Muscle layer of colon (tissue), 2 donors: ENCODE results near the gene WFDC2.

Source experiments
- H3K27ac ChIP-seq: one replicate; pipeline ENCODE4 v1.7.0; 2013; ENCODE audit warnings: low read depth, mild to moderate bottlenecking, low read length, moderate library complexity
- H3K27me3 ChIP-seq, 2 donors: one replicate each; pipeline ENCODE4 v1.7.0; 2013; ENCODE audit warnings: low read length in 2 of 2, mild to moderate bottlenecking in 2 of 2; ENCODE audit not compliant: insufficient read depth in 2 of 2, control insufficient read depth in 1 of 2
- H3K36me3 ChIP-seq: one replicate; pipeline ENCODE4 v1.7.0; 2013; ENCODE audit warnings: mild to moderate bottlenecking, low read length; ENCODE audit not compliant: insufficient read depth
- H3K4me1 ChIP-seq: one replicate; pipeline ENCODE4 v1.7.0; 2013; ENCODE audit warnings: mild to moderate bottlenecking, low read length; ENCODE audit not compliant: insufficient read depth
- H3K4me3 ChIP-seq, 2 donors: one replicate each; pipeline ENCODE4 v1.7.0; 2013; ENCODE audit warnings: low read length in 2 of 2, low read depth in 1 of 2, mild to moderate bottlenecking in 1 of 2, moderate library complexity in 1 of 2
- H3K9ac ChIP-seq: one replicate; pipeline ENCODE4 v1.7.0; 2013; ENCODE audit warnings: low read length
- H3K9me3 ChIP-seq: one replicate; pipeline ENCODE4 v1.7.0; 2013; ENCODE audit warnings: mild to moderate bottlenecking, low read length
- donor health status: abdominal sarcoma.
- donor health status: Adenocarcinoma of cecum.

The WFDC2 gene

DNA sequence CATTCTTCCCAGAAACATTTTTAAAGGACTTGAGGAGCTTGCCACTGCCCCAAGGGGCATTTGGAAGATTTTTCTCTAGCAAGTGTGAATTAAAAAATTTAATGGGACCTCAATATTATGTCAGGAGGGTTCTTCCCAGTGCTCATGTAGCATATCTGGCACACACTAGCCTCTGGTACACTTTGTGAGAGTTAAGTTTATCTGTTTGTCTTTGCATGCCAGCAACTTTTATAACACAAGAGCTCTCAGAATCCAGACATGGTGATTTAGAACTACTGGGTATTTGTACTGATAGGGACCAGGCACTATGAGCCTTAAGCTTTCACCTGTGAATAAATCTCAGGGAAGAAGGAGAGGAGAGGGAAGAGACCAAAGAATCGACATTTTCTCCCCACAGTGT lies 33.0 kb downstream of the WFDC2 start:
- no peak overlapping the region for H3K27ac ChIP-seq
- H3K9ac ChIP-seq, result no peak overlapping the region
- H3K4me3 ChIP-seq, result no peak overlapping the region
- H3K27me3 ChIP-seq, result no peaks in the 10 kb centered on the region
- H3K36me3 ChIP-seq, result no peaks in the 10 kb centered on the region
- no peaks in the 10 kb centered on the region for H3K9me3 ChIP-seq
- peaks cover 4% of the 10 kb centered on the region for H3K4me1 ChIP-seq

DNA sequence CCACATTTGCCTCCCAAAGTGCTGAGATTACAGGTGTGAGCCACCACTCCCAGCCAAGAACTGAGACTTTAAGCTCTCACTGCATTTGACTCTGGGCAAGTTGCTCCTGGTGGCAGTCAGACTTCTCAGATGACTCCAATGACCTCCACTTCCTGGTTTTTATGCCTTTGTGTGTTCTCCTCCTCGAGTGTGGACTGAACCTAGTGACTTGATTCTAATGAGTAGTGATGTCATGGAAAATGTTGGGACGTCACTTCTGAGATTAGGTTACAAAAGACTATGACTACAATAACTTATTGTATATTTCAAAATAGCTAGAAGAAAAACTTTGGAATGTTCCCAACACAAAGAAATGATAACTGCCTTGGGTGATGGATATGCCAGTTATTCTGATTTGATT lies 33.9 kb downstream of the WFDC2 start:
- Histone ChIP-seq H3K27me3 (no peaks in the 10 kb centered on the region), H3K27ac (no peak overlapping the region), H3K4me3 (no peak overlapping the region), H3K9ac (no peak overlapping the region), H3K9me3 (no peaks in the 10 kb centered on the region), H3K4me1 (peaks cover 4% of the 10 kb centered on the region), H3K36me3 (no peaks in the 10 kb centered on the region)

DNA sequence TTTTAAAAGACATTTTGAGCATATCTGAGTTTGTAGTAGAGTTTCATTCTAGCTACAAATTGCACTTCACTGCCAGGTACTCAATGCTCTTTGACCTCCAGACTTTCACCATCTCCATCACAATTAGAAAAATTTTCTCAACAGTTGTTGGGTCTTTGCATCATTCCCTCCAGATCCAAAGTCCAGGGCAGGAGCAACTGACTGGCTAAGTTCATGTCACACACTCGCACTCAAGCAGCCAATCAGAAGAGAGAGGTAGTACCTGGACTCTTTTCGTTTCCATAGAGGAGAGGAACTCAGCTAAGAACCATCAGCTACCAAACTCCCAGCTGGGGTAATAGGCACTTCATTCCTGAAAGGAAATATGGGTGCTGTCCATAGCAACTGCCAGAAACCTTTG lies 36.8 kb downstream of the WFDC2 start:
- Histone ChIP-seq H3K4me3 (no peak overlapping the region), H3K4me1 (peaks cover 4% of the 10 kb centered on the region), H3K9ac (no peak overlapping the region), H3K27ac (no peak overlapping the region), H3K9me3 (no peaks in the 10 kb centered on the region), H3K27me3 (no peaks in the 10 kb centered on the region), H3K36me3 (no peaks in the 10 kb centered on the region)

DNA sequence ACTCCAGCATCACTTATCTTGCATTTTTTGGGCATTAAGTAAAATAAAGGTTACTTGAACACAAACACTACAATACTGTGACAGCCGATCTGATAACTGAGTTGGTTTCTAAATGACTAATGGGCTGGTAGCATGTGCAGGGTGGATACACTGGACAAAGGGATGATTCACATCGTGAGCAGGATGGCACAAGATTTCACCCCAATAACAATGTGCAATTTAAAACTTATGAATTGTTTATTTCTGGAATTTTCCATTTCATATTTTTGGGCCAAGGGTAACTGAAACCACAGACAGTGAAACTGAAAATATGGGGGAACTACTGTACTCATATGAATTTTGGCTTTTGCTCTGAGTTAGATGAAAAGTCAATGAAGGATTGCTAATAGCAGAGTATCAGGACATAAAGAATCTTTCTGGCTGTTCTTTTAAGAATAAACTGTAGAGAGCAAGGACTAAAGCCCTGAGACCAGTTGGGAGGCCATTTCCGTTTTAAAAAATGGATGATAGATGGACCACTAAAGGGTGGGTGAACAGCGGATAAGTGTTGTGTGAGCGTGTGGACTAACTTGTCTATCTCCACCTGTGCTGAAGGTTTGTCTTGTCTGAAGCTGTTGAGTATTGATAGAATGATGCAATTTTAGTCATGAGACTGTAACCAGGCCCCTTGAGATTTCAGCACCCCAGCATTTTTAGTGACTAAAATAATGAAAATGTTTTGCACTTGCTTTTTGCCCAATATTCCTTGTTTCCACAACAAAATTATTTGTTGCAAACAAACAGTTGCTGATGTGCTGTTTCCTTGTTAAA lies 37.7 kb downstream of the WFDC2 start:
- Histone ChIP-seq H3K4me3 (no peak overlapping the region), H3K9ac (no peak overlapping the region), H3K27me3 (no peaks in the 10 kb centered on the region), H3K36me3 (no peaks in the 10 kb centered on the region), H3K9me3 (no peaks in the 10 kb centered on the region), H3K4me1 (no peaks in the 10 kb centered on the region), H3K27ac (no peak overlapping the region)

DNA sequence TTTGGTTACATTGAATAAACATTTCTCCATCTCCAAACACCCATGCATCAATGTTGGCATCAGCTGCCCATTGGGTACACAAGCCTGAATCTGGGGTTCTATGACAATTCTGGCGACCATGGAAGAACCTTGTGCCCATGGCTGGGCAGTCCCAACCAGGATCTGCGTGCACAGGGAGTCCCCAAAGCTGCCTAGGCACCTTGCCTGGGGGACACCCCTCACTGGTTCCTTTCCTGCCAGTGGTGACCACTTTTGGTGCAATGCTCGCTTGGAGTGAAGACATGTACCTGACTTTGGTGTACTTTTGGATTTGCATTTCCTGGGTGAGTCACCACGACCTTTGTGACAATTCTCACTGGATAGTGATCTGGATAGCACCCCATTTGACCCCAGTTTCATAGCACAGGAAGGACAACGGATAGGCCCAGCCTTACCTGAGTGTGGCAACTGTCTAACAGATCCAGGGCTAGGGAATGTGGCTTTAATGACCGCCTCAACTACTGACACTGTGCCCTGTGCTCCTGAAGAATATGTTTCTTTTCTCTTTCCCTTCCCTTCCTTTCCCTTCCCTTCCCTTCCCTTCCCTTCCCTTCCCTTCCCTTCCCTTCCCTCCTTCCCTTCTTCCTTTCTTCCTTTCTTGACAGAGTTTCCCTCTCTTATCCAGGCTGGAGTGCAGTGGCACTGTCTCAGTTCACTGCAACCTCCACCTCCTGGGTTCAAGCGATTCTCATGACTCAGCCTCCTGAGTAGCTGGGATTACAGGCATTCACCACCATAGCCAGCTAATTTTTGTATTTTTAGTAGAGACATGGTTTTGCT lies 38.7 kb downstream of the WFDC2 start:
- H3K9ac ChIP-seq, result no peak overlapping the region
- H3K4me1 ChIP-seq, result no peaks in the 10 kb centered on the region
- H3K27me3 ChIP-seq, result no peaks in the 10 kb centered on the region
- H3K27ac ChIP-seq, result no peak overlapping the region
- no peaks in the 10 kb centered on the region for H3K9me3 ChIP-seq
- H3K4me3 ChIP-seq, result no peak overlapping the region
- H3K36me3 ChIP-seq, result no peaks in the 10 kb centered on the region

DNA sequence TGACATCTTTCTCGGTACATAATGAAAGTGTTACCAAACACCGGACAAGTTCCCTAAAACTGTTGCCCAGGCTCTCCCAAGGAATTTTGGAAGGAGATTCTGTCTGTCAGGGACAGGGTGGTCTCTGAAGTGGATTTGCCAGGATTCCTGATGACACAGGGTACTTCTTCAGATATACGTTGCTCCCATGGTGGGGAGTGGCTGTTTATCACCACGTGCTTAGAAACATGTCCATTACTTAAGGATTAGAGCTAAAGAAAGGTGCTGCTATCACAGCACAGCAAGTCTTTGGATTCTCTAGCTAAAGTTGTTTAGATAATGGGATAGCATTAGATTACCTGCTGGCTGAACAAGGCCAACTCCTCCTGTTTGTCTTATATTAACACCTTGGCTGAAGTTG lies 39.5 kb downstream of the WFDC2 start:
- Histone ChIP-seq H3K9me3 (no peaks in the 10 kb centered on the region), H3K36me3 (no peaks in the 10 kb centered on the region), H3K4me1 (no peaks in the 10 kb centered on the region), H3K27me3 (no peaks in the 10 kb centered on the region), H3K9ac (no peak overlapping the region), H3K27ac (no peak overlapping the region), H3K4me3 (no peak overlapping the region)

DNA sequence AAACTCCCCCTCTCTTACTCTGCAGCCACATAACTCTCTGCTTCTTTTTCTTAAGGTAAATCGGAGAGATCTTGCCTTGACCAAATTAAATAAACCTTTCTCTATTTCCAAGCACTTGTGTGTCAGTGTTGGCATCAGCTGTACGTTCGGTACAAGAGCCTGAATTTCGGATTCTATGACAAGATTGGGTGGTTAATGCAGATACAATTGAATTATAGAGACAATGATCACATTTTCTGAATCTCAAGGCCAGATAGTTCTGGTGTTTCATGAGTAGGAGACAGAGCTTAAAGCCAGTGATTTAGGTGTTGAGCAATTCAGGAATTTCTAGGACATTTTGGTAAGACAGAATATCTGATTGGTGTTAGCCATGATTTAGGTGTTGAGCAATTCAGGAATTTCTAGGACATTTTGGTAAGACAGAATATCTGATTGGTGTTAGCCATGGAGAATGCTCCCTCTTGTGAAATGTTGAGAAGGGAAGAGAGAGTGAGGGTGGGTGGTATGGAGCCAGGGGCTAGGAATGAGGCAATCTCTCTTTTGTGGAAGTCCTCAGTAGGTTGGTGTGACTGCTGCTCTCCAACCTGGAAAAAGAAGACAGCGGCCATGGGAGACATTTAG lies 40.8 kb downstream of the WFDC2 start:
- no peak overlapping the region for H3K4me3 ChIP-seq
- H3K4me1 ChIP-seq, result no peaks in the 10 kb centered on the region
- H3K9ac ChIP-seq, result no peak overlapping the region
- H3K27me3 ChIP-seq, result no peaks in the 10 kb centered on the region
- H3K9me3 ChIP-seq, result no peaks in the 10 kb centered on the region
- H3K27ac ChIP-seq, result no peak overlapping the region
- no peaks in the 10 kb centered on the region for H3K36me3 ChIP-seq

DNA sequence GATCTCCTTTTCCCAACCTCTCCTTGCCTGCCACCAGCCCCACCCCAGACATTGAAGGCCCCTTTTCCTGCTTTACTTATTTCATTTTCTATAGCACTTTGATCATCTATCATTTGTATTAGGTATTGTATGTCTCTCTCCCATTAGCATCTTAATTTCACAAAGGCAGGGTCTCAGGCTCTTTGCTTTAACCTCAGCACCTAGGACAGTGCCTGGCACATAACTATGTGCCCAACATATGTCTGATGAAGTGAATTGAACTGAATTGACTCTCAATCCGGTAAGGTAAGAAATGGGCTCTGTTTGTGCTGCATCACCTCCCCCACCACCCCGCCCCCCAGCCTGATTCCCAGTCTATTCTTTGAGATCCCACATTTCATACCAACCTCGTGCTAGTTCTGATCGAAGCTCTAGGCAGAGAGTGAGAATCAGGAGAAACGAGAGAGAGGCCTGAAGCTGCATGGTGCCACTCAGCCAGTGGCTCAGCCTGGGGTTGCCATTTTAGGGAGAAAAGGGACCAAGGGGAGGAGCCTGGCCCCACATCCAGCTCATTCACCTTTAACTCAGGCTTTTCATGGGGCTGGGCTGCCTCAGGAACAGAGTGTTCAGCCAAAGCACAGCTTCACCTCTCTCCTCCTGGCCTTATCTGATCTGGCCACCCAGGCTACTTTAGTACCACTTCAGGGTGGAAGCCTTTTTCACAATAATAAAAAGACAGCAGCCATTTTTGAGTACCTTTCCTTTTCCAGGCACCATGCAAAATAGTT lies 45.8 kb downstream of the WFDC2 start, which contains the start of gene SPINT3:
SPINT3 (minus strand) TSS at position 476 of the 767 bp plus-strand sequence; CDS start at position 462, 14 bp downstream.
- no peaks in the 10 kb centered on the region for H3K4me1 ChIP-seq
- H3K9me3 ChIP-seq, result no peaks in the 10 kb centered on the region

DNA sequence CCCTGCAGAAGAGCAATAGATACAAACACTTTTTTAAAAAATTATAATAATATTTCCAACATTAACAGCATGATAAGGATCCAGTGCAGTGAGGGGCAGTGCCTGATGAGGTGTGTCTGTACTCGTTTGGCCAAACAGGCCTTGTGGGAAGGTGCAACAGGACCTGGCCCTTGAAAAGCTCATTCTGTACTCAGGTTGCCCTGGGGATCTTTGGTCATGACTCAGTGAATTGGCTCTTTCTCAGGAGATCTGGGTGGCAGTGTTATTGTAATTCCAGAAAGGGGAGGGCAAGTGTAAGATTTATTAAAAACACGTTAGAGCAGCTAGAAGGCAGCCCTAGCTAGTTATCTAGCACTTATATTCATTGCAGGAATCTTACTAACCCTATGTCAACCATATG lies 48.7 kb downstream of the WFDC2 start:
- Histone ChIP-seq H3K4me1 (no peaks in the 10 kb centered on the region), H3K9me3 (no peaks in the 10 kb centered on the region), H3K9ac (no peak overlapping the region), H3K27ac (no peak overlapping the region), H3K4me3 (no peak overlapping the region), H3K27me3 (no peaks in the 10 kb centered on the region), H3K36me3 (no peaks in the 10 kb centered on the region)

More for the DNA sequence above, 45.8 kb downstream of the WFDC2 start, which contains the start of gene SPINT3:
- H3K4me3 ChIP-seq, result no peak within 1 kb of the TSS
- no peaks in the 10 kb centered on the region for H3K27me3 ChIP-seq
- no peak within 1 kb of the TSS for H3K27ac ChIP-seq
- no peak within 1 kb of the TSS for H3K9ac ChIP-seq
- no peaks in the 10 kb centered on the region for H3K36me3 ChIP-seq

DNA sequence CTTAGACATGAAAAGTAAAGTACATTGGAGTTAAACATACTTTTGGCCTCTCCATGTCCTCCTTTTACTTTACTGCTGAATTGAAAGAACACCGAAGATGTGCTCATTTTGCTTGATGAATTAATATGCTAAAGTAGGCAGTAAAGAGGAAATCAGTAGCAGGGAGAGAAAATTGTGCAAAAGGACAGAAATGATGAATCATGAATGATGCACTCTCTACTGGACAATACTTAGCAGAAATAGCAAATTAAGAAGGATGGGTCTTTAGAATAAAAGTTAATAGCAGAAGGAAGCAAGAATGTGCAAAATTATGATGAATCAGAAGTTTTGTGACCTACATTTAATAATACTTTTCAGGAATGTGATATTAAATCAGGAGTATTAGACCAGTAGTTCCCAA lies 54.3 kb downstream of the WFDC2 start:
- Histone ChIP-seq H3K27me3 (no peaks in the 10 kb centered on the region), H3K4me1 (no peaks in the 10 kb centered on the region), H3K27ac (no peak overlapping the region), H3K9ac (no peak overlapping the region), H3K36me3 (no peaks in the 10 kb centered on the region), H3K9me3 (no peaks in the 10 kb centered on the region), H3K4me3 (no peak overlapping the region)

DNA sequence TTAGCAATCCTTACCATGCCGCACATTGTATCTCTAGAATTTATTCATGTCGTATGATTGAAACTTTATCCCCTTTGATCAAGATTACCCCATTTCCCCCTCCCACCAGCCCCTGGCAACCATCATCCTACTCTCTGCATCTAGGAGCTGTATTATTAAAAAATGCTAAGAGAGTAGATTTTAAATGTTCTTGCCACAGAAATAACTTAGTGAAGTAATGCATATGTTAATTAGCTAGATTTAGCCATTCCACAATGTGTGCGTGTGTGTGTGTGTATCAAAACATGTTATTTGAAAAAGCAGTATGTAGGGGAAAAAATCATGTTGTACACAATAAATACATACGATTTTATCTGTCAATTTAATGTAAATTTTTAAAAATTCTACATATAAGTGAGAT lies 57.7 kb downstream of the WFDC2 start:
- Histone ChIP-seq H3K9ac (no peak overlapping the region), H3K4me1 (no peaks in the 10 kb centered on the region), H3K27me3 (no peaks in the 10 kb centered on the region)

More for the DNA sequence above, 57.7 kb downstream of the WFDC2 start:
- Histone ChIP-seq H3K9me3 (no peaks in the 10 kb centered on the region), H3K4me3 (no peak overlapping the region), H3K36me3 (no peaks in the 10 kb centered on the region), H3K27ac (no peak overlapping the region)
